ENCODE measurements around the gene ISM1.

DNA sequence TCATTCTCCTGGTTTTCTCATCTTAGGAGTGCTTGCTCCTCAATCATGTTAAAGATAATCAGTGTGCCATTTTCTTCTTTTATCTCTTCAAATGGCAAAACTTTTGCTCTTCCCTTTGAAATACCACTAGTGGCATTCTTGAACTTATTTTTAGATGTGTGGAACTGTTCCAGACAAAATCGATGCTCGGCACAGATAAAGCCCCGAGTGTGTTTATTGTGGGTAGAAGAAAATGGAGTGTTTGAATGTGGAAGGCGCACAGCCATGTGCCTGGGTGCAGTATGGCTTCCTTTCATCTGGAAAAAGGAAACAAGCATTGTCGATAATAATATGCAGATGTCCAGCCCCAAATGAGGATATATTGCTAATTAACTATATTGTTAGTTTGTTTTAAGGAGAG lies 42.4 kb downstream of the ISM1 start:
- TF ChIP-seq, protein P1, sequence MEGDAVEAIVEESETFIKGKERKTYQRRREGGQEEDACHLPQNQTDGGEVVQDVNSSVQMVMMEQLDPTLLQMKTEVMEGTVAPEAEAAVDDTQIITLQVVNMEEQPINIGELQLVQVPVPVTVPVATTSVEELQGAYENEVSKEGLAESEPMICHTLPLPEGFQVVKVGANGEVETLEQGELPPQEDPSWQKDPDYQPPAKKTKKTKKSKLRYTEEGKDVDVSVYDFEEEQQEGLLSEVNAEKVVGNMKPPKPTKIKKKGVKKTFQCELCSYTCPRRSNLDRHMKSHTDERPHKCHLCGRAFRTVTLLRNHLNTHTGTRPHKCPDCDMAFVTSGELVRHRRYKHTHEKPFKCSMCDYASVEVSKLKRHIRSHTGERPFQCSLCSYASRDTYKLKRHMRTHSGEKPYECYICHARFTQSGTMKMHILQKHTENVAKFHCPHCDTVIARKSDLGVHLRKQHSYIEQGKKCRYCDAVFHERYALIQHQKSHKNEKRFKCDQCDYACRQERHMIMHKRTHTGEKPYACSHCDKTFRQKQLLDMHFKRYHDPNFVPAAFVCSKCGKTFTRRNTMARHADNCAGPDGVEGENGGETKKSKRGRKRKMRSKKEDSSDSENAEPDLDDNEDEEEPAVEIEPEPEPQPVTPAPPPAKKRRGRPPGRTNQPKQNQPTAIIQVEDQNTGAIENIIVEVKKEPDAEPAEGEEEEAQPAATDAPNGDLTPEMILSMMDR (IDR thresholded peaks at IDR 0.05), result no peak
- TF ChIP-seq POLR2A (IDR thresholded peaks at IDR 0.05) (no peak), EP300 (IDR thresholded peaks at IDR 0.05) (no peak)
